Erythroblast (primary cell): ENCODE data around the gene MSRB3.

Experiments used
- GATA1 ChIP-seq: IDR thresholded peaks from 2 replicates; pipeline ENCODE4 v1.6.1; 2011; ENCODE audit warnings: low read depth, mild to moderate bottlenecking, control low read depth, low read length, moderate library complexity
- POLR2A ChIP-seq: IDR thresholded peaks from 2 replicates; pipeline ENCODE4 v1.6.1; 2011; ENCODE audit warnings: mild to moderate bottlenecking, low read length

- no peak for TF ChIP-seq POLR2A
- TF ChIP-seq GATA1: no peak
Measured at GRCh38 chr12:65319688-65320200, 41.3 kb downstream of the MSRB3 start.
